HG03439 (cell line): Measurements from ENCODE around the gene DCAF7.

Source experiments
- ATAC-seq: cut with Tn5 transposase; IDR thresholded peaks from one replicate; pipeline ENCODE4 v1.9.1; 2021; ENCODE audit warnings: mild to moderate bottlenecking, moderate library complexity; ENCODE audit not compliant: unreplicated experiment

The DCAF7 gene

GRCh38 chr17:63624531-63624880 is 74.2 kb downstream of the DCAF7 start:
- no peak for ATAC-seq

GRCh38 chr17:63626551-63627180 is 76.4 kb downstream of the DCAF7 start:
- no peak for ATAC-seq

GRCh38 chr17:63629627-63630026 is 79.3 kb downstream of the DCAF7 start:
- ATAC-seq: no peak

GRCh38 chr17:63631062-63631461 is 80.8 kb downstream of the DCAF7 start:
- no peak for ATAC-seq

- ATAC-seq: no peak
Measured at GRCh38 chr17:63631626-63632025, 81.3 kb downstream of the DCAF7 start.

- ATAC-seq: no peak
Measured at GRCh38 chr17:63633742-63634141, 83.5 kb downstream of the DCAF7 start.

- ATAC-seq: no peak
Measured at GRCh38 chr17:63634163-63634562, 83.9 kb downstream of the DCAF7 start.

- ATAC-seq: no peak
Measured at GRCh38 chr17:63634816-63635215, 84.5 kb downstream of the DCAF7 start.

GRCh38 chr17:63635290-63635689 is 85.0 kb downstream of the DCAF7 start:
- ATAC-seq: no peak

GRCh38 chr17:63635787-63636186 is 85.5 kb downstream of the DCAF7 start:
- no peak for ATAC-seq

- ATAC-seq: no peak
Measured at GRCh38 chr17:63639125-63639524, 88.8 kb downstream of the DCAF7 start.

GRCh38 chr17:63640038-63640437 is 89.8 kb downstream of the DCAF7 start:
- no peak for ATAC-seq

GRCh38 chr17:63641692-63642448 is 91.6 kb downstream of the DCAF7 start:
- no peak for ATAC-seq
